Bronchial epithelial cell (primary cell): Measurements from ENCODE around the gene ITGA3. TPM values are rescaled to one million over a fixed set of nuclear protein-coding genes. Genes with fewer than 3 reads are reported as not detected.

ENCODE experiments used
- DNase-seq: peaks from one replicate; pipeline ENCODE4 v3.0.0-alpha.2; 2010; ENCODE audit warnings: low read depth
- FAIRE-seq: peaks from 2 replicates; lab custom pipeline; 2011; peaks lifted over from hg19 to GRCh38; lab: Jason Lieb, UNC
- H3K27me3 ChIP-seq: 2 replicates; pipeline ENCODE4 v1.5.1; 2011; ENCODE audit warnings: low read length; ENCODE audit not compliant: control insufficient read depth, insufficient read depth
- H3K36me3 ChIP-seq: 2 replicates; pipeline ENCODE4 v1.5.1; 2011; ENCODE audit warnings: low read length; ENCODE audit not compliant: control insufficient read depth, insufficient read depth
- H3K4me3 ChIP-seq: 2 replicates; pipeline ENCODE4 v1.5.1; 2011; ENCODE audit warnings: mild to moderate bottlenecking, low read depth, low read length, control low read depth
- total RNA-seq: library from RNA; depleted of rRNA; stranded (reverse); fragments of >200 nt; gene quantifications from 2 replicates; pipeline ENCODE4 v1.2.1, GENCODE V29; 2014
- TF ChIP-seq, protein P1 (sequence below): IDR thresholded peaks from 2 replicates; pipeline ENCODE4 v1.5.1; 2011; ENCODE audit warnings: mild to moderate bottlenecking, moderate library complexity, low read length, control low read depth, inconsistent platforms; ENCODE audit not compliant: insufficient read depth, severe bottlenecking

Gene ITGA3
- total RNA-seq, 1 donor from 2014 or later: 633 TPM

DNA sequence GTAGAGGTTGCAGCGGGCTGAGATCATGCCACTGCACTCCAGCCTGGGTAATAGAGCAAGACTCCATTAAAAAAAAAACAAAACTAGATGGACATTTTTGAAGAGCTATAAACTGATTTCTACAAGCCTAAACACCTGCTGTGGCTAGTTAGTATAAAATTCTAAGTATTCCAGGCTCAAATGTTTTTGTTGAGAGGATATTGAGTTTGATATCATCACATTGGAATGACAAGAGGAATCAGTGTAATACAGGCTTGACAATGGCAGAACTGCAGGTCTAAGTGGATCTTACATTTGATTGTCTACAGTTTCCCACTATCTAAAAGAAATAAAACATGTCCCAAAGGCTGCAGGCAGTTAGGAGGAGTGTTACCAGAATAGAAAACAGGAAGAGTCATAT, 37.0 kb upstream of the ITGA3 start:
- H3K4me3 ChIP-seq: no peak overlapping the region
- TF ChIP-seq, protein P1, sequence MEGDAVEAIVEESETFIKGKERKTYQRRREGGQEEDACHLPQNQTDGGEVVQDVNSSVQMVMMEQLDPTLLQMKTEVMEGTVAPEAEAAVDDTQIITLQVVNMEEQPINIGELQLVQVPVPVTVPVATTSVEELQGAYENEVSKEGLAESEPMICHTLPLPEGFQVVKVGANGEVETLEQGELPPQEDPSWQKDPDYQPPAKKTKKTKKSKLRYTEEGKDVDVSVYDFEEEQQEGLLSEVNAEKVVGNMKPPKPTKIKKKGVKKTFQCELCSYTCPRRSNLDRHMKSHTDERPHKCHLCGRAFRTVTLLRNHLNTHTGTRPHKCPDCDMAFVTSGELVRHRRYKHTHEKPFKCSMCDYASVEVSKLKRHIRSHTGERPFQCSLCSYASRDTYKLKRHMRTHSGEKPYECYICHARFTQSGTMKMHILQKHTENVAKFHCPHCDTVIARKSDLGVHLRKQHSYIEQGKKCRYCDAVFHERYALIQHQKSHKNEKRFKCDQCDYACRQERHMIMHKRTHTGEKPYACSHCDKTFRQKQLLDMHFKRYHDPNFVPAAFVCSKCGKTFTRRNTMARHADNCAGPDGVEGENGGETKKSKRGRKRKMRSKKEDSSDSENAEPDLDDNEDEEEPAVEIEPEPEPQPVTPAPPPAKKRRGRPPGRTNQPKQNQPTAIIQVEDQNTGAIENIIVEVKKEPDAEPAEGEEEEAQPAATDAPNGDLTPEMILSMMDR: no peak
- H3K36me3 ChIP-seq: no peaks in the 10 kb centered on the region
- peaks cover 1% of the 10 kb centered on the region for H3K27me3 ChIP-seq
- FAIRE-seq (no peak), DNase-seq (peak; percentile 43)

DNA sequence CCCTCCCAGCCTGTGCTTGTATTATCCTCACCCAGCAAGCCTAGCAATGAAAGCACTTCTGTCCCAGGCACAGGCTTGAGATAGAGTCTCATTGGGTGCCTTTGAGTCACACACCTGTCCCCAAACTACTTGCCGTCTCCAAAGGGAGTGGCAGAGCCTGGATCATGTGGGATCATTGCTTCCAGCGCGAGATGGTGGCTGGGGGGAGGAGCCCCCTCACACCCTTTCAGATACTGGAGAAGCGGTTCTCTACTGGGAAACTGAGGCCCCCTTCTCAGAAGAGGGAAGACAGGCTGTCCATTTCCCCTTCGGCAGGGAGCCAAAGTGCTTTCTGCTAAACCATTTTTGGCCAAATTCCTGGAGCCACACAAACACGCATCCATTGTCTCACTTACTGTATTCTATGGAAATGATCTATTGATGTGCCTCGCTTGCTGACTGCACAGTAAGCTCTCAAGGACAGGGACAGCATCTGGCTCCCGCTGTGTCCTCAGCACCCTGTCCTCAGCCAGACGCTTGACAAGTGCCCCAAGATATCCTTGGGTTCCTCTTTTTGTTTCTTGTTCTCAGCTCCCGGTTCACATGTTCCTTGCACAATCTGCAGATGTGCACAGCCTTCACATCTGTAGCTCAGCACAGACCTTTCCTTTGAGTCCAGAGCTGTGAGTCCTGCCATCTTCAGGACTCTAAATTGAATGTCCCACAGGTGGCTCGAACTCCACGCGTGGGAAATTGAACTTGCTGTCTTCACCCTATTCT, 34.9 kb upstream of the ITGA3 start:
- FAIRE-seq (no peak), DNase-seq (no peak)
- Histone ChIP-seq H3K36me3 (no peaks in the 10 kb centered on the region), H3K27me3 (peaks cover 1% of the 10 kb centered on the region), H3K4me3 (no peak overlapping the region)
- TF ChIP-seq, protein P1: no peak

- no peak for DNase-seq
- FAIRE-seq: no peak
- peaks cover 1% of the 10 kb centered on the region for H3K27me3 ChIP-seq
- TF ChIP-seq, protein P1: no peak
- H3K36me3 ChIP-seq: no peaks in the 10 kb centered on the region
- no peak overlapping the region for H3K4me3 ChIP-seq
Measured at GRCh38 chr17:50021681-50022370, 34.1 kb upstream of the ITGA3 start.

GRCh38 chr17:50022463-50023130, 33.3 kb upstream of the ITGA3 start:
- Histone ChIP-seq H3K4me3 (no peak overlapping the region), H3K27me3 (peaks cover 1% of the 10 kb centered on the region), H3K36me3 (no peaks in the 10 kb centered on the region)
- TF ChIP-seq, protein P1: no peak
- no peak for FAIRE-seq
- no peak for DNase-seq

GRCh38 chr17:50023520-50023919, 32.4 kb upstream of the ITGA3 start:
- Histone ChIP-seq H3K4me3 (no peak overlapping the region), H3K36me3 (no peaks in the 10 kb centered on the region), H3K27me3 (peaks cover 1% of the 10 kb centered on the region)
- no peak for DNase-seq
- TF ChIP-seq, protein P1: no peak
- FAIRE-seq: no peak
